G401.6 (cell line): Measurements from ENCODE around the gene WASF1.
"Not testable (repeated sequence)": the region's sequence is repeated elsewhere in the genome, so short reads cannot be mapped to it uniquely, and the experiment has no call there.

Experiments
- FAIRE-seq: peaks from 2 replicates; lab custom pipeline; 2012; peaks lifted over from hg19 to GRCh38; lab: Jason Lieb, UNC

WASF1 gene

GRCh38 chr6:110173506-110174132 lies 5.9 kb downstream of the WASF1 start:
- FAIRE-seq: no peak

GRCh38 chr6:110170081-110170480 lies 9.4 kb downstream of the WASF1 start:
- no peak for FAIRE-seq

- no peak for FAIRE-seq
These were observed 21.0 kb downstream of the WASF1 start for GRCh38 chr6:110158479-110158878.

- FAIRE-seq: no peak
These were observed 31.6 kb downstream of the WASF1 start for GRCh38 chr6:110147870-110148269.

GRCh38 chr6:110140650-110141049 lies 38.8 kb downstream of the WASF1 start:
- no peak for FAIRE-seq

- FAIRE-seq: no peak
These were observed 40.4 kb downstream of the WASF1 start for GRCh38 chr6:110139052-110139451.

- FAIRE-seq: no peak
These were observed 41.3 kb downstream of the WASF1 start for GRCh38 chr6:110137924-110138887.

- FAIRE-seq: no peak
These were observed 49.1 kb downstream of the WASF1 start for GRCh38 chr6:110130362-110130761.

- FAIRE-seq: no peak
These were observed 51.1 kb downstream of the WASF1 start for GRCh38 chr6:110128418-110128817.

GRCh38 chr6:110125361-110125760 lies 54.1 kb downstream of the WASF1 start:
- FAIRE-seq: no peak

GRCh38 chr6:110121655-110122054 lies 57.8 kb downstream of the WASF1 start:
- not testable (repeated sequence) for FAIRE-seq

GRCh38 chr6:110116258-110116657 lies 63.2 kb downstream of the WASF1 start:
- FAIRE-seq: no peak

- FAIRE-seq: no peak
These were observed 65.5 kb downstream of the WASF1 start for GRCh38 chr6:110114004-110114403.

- FAIRE-seq: no peak
These were observed 74.2 kb downstream of the WASF1 start for GRCh38 chr6:110105296-110105695.

GRCh38 chr6:110103260-110103659 lies 76.2 kb downstream of the WASF1 start:
- FAIRE-seq: no peak

- no peak for FAIRE-seq
These were observed 77.1 kb downstream of the WASF1 start for GRCh38 chr6:110102411-110102810.

- no peak for FAIRE-seq
These were observed 77.6 kb downstream of the WASF1 start for GRCh38 chr6:110101885-110102284.

GRCh38 chr6:110098511-110099116 lies 80.9 kb downstream of the WASF1 start:
- no peak for FAIRE-seq

GRCh38 chr6:110097443-110097842 lies 82.0 kb downstream of the WASF1 start:
- no peak for FAIRE-seq

GRCh38 chr6:110095935-110096334 lies 83.5 kb downstream of the WASF1 start:
- FAIRE-seq: no peak

GRCh38 chr6:110095101-110095500 lies 84.4 kb downstream of the WASF1 start:
- no peak for FAIRE-seq

- no peak for FAIRE-seq
These were observed 85.5 kb downstream of the WASF1 start for GRCh38 chr6:110093981-110094380.

- FAIRE-seq: no peak
These were observed 88.6 kb downstream of the WASF1 start for GRCh38 chr6:110090876-110091275.
